Ramos (cell line): ENCODE measurements around the gene COG6.

Experiments
- in situ Hi-C: fragments of 300-500 bp; cut with MboI; formaldehyde crosslinking; loops from one replicate; pipeline ENCODE4 v1.14.3; 2022; ENCODE audit warnings: low sequenced_read_pairs; ENCODE audit not compliant: unreplicated experiment

Gene COG6

DNA sequence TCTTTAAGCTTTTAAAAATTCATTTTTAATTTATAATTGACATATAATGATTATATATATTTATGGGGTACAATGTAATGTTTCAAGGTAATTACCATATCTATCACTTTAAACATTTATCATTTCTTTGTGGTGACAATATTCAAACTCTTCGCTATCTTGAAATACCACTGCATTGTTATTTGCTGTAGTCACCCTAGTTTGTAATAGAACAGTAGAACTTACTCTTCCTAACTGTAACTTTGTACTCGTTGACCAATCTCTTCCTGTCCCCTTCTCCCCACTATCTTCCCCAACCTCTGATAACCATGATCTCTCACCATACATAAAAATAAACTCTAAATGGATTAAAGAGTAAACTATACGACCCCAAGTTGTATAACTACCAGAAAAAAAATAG, 20.4 kb downstream of the COG6 start:
- in situ Hi-C loops, result loop anchor here (25.0 kb wide), 1 partner anchor 1011 kb away; no protein-coding TSS in a partner anchor

DNA sequence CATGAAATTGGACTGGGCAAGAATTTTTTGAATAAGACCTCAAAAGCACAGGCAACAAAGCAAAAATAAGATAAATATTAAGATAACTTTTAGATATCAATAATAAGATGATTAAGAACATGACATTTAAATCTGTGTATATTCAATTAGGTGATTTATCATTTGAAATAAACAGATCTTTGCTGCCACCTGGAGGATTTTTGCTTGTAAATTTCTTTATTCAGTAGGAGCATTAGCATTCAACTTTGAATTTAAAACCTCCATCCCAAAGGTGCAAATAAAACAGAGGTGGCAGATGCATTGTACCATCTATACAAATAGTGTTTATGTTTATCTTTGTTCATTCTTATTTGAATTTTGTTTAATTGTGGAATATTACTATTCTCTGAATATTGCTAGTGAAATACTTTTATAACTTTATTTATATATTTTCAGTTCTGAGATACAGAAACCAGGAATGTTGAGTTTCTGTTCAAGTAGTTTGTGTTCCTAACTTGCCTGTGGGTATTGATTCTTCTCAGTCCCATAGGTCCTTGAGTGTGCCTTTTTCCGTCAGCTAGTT, 20.9 kb downstream of the COG6 start:
- in situ Hi-C loops, result loop anchor here (25.0 kb wide), 1 partner anchor 1011 kb away; no protein-coding TSS in a partner anchor

GRCh38 chr13:39682310-39682709, 26.8 kb downstream of the COG6 start:
- in situ Hi-C loops, result loop anchor here (25.0 kb wide), 1 partner anchor 1005 kb away; no protein-coding TSS in a partner anchor

DNA sequence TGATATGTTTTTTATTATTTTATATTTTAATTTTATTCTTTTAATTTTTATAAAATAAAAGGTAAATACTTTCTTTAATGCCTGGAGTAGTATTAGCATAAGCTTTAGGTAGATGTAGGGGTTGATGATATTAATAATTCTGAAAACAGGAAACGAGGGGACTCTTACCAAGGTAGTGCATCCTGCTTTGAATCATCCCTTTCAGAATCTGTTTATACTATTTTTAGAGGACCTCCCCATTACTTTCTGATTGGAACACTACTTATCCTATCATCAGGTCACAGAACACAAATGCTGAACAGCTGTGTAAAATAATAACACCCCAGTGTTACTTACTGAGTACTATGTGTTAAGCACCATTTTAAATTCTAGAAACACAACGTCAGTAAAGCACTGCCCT, 27.3 kb downstream of the COG6 start:
- in situ Hi-C loops, result loop anchor here (25.0 kb wide), 1 partner anchor 1005 kb away; no protein-coding TSS in a partner anchor

- in situ Hi-C loops, result loop anchor here (25.0 kb wide), 1 partner anchor 1003 kb away; no protein-coding TSS in a partner anchor
These were observed 29.2 kb downstream of the COG6 start for GRCh38 chr13:39684531-39685137.

GRCh38 chr13:39685652-39686051, 30.2 kb downstream of the COG6 start:
- in situ Hi-C loops, result loop anchor here (25.0 kb wide), 1 partner anchor 1002 kb away; no protein-coding TSS in a partner anchor

DNA sequence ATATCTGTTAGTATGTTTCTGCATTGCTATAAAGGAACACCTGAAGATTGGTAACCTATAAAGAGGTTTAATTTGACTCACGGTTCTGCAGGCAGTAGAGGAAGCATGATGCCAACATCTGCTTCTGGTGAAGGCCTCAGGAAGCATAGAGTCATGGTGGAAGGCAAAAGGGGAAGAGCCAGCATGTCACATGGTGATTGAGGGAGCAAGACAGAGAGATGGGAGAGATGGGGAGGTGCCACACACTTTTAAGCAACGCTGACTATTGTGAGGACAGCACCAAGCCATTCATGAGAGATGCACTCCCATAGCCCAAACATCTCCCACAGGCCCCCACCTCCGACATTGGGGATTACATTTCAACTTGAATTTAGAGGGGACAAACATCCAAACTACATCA, 32.8 kb downstream of the COG6 start:
- in situ Hi-C loops, result loop anchor here (25.0 kb wide), 1 partner anchor 999 kb away; no protein-coding TSS in a partner anchor

DNA sequence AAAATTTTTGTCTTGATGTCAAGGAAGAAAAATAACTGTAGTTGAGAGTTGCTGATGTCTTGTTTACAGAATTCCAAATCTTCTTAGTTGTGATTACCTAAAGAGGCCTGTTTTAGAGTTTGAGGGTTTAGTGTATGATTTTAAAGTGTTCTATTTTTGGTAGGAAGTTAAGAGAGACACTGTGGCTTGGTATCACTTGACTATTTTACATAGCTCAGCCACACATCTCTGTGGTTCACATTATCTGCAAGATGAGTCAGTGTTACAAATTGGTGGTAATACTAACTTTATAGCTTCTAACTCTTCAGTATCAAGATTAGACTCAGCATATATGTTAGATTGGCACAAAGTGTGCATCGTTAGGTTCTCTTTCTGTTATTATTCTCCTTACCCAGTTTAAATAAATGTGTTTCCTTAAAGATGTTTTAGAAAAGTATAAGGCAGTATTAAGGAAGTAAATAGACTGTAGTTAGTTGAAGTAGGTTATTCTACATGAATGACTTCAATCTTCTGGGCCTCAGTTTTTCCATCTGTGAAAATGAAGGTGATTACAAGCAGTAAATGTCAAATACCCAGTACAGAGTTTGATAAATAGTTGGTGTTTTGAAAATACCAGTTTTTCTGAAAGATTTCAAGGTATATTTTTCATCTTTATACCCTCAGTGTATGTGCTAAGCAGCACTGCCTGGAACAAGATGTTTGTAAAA, 33.4 kb downstream of the COG6 start:
- in situ Hi-C loops, result loop anchor here (25.0 kb wide), 1 partner anchor 998 kb away; no protein-coding TSS in a partner anchor

- in situ Hi-C loops, result loop anchor here (25.0 kb wide), 1 partner anchor 994 kb away; no protein-coding TSS in a partner anchor
These were observed 37.4 kb downstream of the COG6 start for GRCh38 chr13:39692660-39693438.

DNA sequence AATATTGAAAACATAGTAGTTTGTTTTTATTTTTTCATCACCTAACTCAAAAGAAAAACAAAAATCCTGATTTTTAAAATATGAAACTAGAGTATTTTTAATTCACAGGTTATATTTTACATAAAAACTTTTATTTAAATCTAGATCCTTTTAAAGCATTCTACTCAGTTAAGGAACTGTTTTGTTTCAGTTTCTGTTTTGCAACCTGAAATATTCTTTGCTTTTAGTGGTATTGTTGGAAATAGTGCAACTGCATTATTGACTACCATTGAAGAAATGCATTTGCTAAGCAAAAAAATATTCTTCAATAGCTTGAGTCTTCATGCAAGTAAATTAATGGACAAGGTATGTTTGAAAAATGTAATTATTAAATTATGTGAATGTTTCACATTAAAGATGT, 43.8 kb downstream of the COG6 start:
- in situ Hi-C loops, result loop anchor here (25.0 kb wide), 1 partner anchor 988 kb away; no protein-coding TSS in a partner anchor

DNA sequence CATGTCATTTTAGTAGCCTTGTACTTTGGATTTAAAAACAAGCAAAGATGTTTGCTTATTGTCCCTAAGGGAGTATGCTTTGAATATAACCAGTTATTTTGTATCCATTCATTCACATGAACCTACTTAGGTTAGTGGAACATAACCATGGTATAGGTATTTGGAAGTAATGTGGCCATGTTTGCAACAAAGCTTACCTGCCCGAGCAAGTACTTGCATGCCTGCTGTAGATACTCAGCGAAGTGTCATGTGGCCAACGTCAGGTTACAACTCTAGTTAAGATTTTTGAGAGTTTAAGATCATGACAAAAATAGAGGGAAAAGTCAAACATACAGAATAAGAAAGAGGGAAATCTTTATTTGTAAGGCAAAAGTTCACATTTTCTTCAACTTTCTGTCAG, 57.2 kb downstream of the COG6 start:
- in situ Hi-C loops, result no loop called here

- in situ Hi-C loops, result no loop called here
These were observed 73.7 kb downstream of the COG6 start for GRCh38 chr13:39729156-39729555.

DNA sequence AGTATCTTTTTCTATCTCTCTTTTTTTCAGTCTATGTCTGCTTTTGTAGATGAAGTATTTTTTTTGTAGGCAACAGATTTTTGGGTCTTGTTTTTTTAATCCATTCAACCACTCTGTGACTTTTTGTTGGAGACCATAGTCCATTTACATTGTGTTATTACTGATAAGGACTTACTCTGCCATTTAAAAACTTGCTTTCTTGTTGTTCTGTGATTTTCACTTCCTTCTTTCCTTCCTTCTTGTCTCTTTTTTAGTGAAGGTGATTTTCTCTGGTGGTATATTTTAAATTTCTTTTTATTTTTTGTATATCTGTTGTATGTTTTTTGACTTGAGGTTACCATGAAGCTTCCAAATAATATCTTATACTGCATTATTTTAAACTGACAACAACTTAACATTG, 79.5 kb downstream of the COG6 start:
- in situ Hi-C loops, result no loop called here

DNA sequence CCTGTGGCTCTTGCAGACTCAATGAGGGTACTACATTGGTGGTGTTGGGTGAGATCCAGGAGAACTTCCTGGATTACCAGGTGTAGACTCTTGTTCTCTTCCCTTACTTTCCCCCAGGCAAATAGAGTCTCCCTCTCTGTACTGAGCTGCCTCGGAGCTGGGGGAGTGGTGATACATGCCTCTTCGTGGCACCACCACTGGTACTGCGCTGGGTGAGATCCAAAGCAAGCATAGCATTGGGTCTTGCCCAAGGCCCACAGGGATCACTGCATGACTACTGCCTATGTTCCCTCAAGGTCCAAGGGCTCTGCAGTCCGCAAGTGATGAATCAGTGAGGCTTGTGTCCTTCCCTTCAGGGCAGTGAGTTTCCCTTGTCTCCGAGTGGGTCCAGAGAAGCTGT, 81.6 kb downstream of the COG6 start:
- in situ Hi-C loops, result no loop called here

GRCh38 chr13:39740761-39741160, 85.3 kb downstream of the COG6 start:
- in situ Hi-C loops, result no loop called here

DNA sequence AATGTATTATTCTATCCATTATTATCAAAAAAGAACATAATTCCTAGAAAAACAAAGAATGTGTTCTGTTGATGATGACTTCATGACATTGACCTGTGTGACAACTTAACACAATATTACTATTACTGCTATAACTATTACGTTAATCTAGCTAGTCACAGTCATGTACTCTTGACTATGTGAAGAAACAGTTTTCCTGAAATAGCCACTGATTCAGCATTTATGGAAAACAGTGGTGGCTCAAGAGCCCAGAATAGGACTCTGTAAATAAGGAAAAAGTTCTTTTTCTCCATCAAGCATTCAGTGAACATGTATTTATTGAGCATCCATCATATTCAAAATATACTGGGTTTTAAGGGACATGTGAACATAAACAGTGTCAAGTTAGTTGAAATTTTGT, 93.5 kb downstream of the COG6 start:
- in situ Hi-C loops, result no loop called here

- in situ Hi-C loops, result no loop called here
These were observed 94.1 kb downstream of the COG6 start for GRCh38 chr13:39749528-39749927.

- in situ Hi-C loops, result no loop called here
These were observed 96.3 kb downstream of the COG6 start for GRCh38 chr13:39751805-39752204.

GRCh38 chr13:39760521-39760920, 105.1 kb downstream of the COG6 start:
- in situ Hi-C loops, result no loop called here

GRCh38 chr13:39765801-39766463, 110.5 kb downstream of the COG6 start:
- in situ Hi-C loops, result no loop called here
